KMS-11 (cell line): Measurements from ENCODE around the gene AGPAT2.

Source experiments
- H2AFZ ChIP-seq: fragments of 200-600 bp; sonication (generic); 2 replicates; pipeline ENCODE4 v1.6.1; 2016; ENCODE audit warnings: antibody characterized with exemption, mixed run types, low read depth
- H3K27ac ChIP-seq: fragments of 200-600 bp; sonication (generic); 2 replicates; pipeline ENCODE4 v1.6.1; 2016; ENCODE audit warnings: mild to moderate bottlenecking, mixed run types
- H3K27me3 ChIP-seq: fragments of 200-600 bp; sonication (generic); 2 replicates; pipeline ENCODE4 v1.6.1; 2017; ENCODE audit warnings: mild to moderate bottlenecking, low read depth, mixed run types, moderate library complexity; ENCODE audit not compliant: insufficient read depth
- H3K36me3 ChIP-seq: fragments of 200-600 bp; sonication (generic); 2 replicates; pipeline ENCODE4 v1.6.1; 2017; ENCODE audit warnings: mild to moderate bottlenecking, mixed run types; ENCODE audit not compliant: insufficient read depth
- H3K4me1 ChIP-seq: fragments of 200-600 bp; sonication (generic); 2 replicates; pipeline ENCODE4 v1.6.1; 2016; ENCODE audit warnings: mild to moderate bottlenecking, low read depth, mixed run types; ENCODE audit not compliant: poor library complexity, severe bottlenecking
- H3K4me2 ChIP-seq: fragments of 200-600 bp; sonication (generic); 2 replicates; pipeline ENCODE4 v1.7.0; 2016; ENCODE audit warnings: mild to moderate bottlenecking, mixed run types
- H3K4me3 ChIP-seq: fragments of 200-600 bp; sonication (generic); IDR thresholded peaks from 2 replicates; pipeline ENCODE4 v1.6.1; 2017; ENCODE audit warnings: low read depth, low read length, mixed read lengths; ENCODE audit not compliant: insufficient read depth
- H3K79me2 ChIP-seq: fragments of 200-600 bp; sonication (generic); 2 replicates; pipeline ENCODE4 v1.6.1; 2016; ENCODE audit warnings: low read depth, mixed run types; ENCODE audit not compliant: insufficient read depth
- H3K9ac ChIP-seq: fragments of 200-600 bp; sonication (generic); 2 replicates; pipeline ENCODE4 v1.6.1; 2016; ENCODE audit warnings: mild to moderate bottlenecking, mixed run types
- H4K20me1 ChIP-seq: fragments of 200-600 bp; sonication (generic); 2 replicates; pipeline ENCODE4 v1.6.1; 2016; ENCODE audit warnings: mild to moderate bottlenecking, mixed run types; ENCODE audit not compliant: insufficient read depth
- TF ChIP-seq, protein P1 (sequence below): fragments of 200-600 bp; sonication (generic); conservative IDR thresholded peaks from 2 replicates; pipeline ENCODE4 v1.6.1; 2017; ENCODE audit warnings: low read depth, mild to moderate bottlenecking, antibody characterized with exemption, low read length, moderate library complexity, mixed read lengths

AGPAT2 gene

DNA sequence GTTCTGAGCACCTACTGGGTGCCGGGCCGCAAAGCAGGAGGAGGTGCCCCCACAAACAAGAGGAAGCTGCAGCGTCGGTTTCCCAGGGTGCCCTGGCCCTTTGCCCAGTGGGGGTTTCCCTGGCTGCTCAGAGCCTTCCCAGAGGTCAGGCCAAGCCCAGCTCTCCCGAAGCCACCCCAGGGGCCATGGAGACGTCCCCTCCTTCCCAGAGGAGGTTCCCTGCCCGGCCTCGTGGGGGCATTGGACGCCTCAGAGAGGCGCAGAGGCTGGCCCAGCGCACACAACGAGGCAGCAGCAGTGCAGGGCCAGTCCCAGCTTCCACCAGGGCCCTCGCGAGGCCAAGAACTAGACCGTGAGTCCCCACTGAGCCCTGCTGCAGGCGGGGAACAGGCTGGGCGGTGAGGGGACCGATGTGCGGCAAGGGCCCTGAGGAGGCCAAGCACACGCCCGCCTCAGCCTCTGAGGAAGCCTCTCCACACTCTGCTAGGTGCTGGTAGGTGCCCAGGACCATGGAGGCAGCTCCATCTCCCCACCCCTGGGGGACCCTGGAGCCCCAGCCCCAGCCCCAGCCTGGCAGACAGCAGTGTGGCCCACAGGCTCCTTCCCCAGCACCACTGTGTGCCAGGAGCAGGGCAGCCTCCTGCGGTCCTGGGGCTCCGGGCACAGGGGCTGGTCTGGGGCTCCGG, 32.1 kb upstream of the AGPAT2 start:
- Histone ChIP-seq H3K4me1 (peaks cover 6% of the 10 kb centered on the region), H2AFZ (no peak overlapping the region), H3K9ac (no peak overlapping the region), H3K27ac (no peak overlapping the region), H3K27me3 (no peaks in the 10 kb centered on the region), H3K4me2 (no peak overlapping the region), H4K20me1 (peaks cover 6% of the 10 kb centered on the region), H3K4me3 (no peak overlapping the region), H3K79me2 (no peaks in the 10 kb centered on the region), H3K36me3 (no peaks in the 10 kb centered on the region)
- TF ChIP-seq, protein P1, sequence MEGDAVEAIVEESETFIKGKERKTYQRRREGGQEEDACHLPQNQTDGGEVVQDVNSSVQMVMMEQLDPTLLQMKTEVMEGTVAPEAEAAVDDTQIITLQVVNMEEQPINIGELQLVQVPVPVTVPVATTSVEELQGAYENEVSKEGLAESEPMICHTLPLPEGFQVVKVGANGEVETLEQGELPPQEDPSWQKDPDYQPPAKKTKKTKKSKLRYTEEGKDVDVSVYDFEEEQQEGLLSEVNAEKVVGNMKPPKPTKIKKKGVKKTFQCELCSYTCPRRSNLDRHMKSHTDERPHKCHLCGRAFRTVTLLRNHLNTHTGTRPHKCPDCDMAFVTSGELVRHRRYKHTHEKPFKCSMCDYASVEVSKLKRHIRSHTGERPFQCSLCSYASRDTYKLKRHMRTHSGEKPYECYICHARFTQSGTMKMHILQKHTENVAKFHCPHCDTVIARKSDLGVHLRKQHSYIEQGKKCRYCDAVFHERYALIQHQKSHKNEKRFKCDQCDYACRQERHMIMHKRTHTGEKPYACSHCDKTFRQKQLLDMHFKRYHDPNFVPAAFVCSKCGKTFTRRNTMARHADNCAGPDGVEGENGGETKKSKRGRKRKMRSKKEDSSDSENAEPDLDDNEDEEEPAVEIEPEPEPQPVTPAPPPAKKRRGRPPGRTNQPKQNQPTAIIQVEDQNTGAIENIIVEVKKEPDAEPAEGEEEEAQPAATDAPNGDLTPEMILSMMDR = no peak

DNA sequence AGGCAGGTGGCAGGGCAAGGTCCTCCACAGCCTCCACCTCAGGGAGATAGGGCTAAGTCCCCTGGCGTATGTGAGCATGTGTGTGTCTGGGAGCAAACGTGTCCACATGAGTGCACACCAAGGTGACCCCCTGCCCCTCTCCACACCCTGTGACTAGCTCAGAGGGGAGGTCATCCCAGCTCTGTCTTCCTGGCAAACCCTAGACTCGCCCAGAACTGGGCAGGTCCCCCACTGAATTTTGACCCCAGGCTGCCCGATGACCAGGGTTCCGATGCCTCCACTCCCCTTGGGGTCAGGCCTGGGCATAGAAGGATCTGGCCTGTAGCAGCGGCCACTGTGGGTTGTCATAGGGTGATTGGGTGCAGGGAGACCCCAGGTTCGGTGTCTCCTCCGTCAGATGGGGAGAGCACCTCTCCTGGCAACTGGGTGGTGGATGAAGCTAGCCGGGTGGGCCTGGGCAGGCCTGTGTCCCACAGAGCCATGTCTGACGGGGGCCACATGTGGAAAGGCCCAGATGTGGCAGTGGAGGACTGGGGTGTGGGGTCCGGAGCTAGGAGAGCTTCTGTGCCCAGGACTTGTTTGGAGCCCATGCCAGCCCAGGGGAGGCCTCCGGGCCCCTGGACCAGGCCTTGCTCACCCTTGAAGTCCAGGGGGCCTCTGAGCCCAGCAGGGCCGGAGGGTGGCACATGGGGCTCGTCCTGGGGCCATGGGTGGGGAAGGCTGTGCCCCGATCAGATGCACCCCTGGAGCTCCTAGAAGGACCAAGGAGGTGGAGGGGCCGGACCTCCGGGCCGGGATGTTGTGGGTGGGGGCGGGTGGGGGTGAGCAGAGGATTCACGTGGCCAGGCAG, 31.3 kb upstream of the AGPAT2 start:
- Histone ChIP-seq H3K36me3 (no peaks in the 10 kb centered on the region), H4K20me1 (0 out of 2 replicates have a peak, but pooled peaks cover under 1% of the 10 kb centered on the region), H3K4me3 (no peak overlapping the region), H3K4me1 (peaks cover 12% of the 10 kb centered on the region), H3K27me3 (no peaks in the 10 kb centered on the region), H3K9ac (no peak overlapping the region), H3K27ac (no peak overlapping the region), H3K4me2 (no peak overlapping the region), H2AFZ (no peak overlapping the region), H3K79me2 (no peaks in the 10 kb centered on the region)
- TF ChIP-seq, protein P1 = no peak

DNA sequence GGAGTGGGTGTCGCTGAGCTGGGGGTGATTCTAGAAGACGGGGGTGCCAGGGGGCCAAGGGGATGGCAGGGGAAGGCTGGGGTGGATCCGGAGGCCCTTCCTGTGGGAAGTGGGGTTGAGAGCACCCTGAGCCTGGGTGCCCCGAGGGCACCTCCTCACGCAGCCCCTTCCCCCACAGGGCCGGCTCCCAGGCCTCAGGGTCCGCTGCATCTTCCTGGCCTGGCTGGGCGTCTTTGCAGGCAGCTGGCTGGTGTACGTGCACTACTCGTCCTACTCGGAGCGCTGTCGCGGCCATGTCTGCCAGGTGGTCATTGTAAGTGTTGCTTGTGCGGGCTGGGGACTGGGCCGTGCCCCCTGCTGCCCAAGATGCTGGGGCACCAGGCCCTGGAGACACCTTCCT, 30.1 kb upstream of the AGPAT2 start:
- no peak overlapping the region for H3K27ac ChIP-seq
- peaks cover 12% of the 10 kb centered on the region for H3K4me1 ChIP-seq
- H3K36me3 ChIP-seq = no peaks in the 10 kb centered on the region
- H2AFZ ChIP-seq = no peak overlapping the region
- no peaks in the 10 kb centered on the region for H3K79me2 ChIP-seq
- H3K4me2 ChIP-seq = no peak overlapping the region
- TF ChIP-seq, protein P1 = no peak
- no peaks in the 10 kb centered on the region for H4K20me1 ChIP-seq
- no peaks in the 10 kb centered on the region for H3K27me3 ChIP-seq
- H3K9ac ChIP-seq = no peak overlapping the region
- no peak overlapping the region for H3K4me3 ChIP-seq

DNA sequence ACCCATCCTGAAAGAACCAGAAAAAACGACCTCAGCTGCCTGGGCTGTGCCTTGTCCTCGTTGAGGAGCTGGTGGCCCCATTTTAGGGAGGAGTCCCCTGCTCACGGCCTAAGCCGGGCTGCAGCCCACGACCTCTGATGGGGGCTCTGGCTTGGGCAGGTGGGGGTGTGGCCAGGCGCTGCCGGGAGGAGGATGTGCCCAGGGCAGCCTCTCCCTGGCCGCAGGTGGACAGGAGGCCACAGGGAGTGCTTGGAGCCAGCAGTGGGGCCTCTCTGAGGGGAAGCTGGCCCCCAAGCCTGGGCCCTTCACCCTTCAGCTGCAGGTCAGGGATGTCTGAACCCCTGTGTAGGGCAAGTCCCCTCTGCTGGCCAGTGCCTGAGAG, 27.6 kb upstream of the AGPAT2 start:
- TF ChIP-seq, protein P1 = no peak
- no peak overlapping the region for H3K4me2 ChIP-seq
- no peak overlapping the region for H3K9ac ChIP-seq

More for the DNA sequence above, 27.6 kb upstream of the AGPAT2 start:
- Histone ChIP-seq H3K4me1 (peaks cover 17% of the 10 kb centered on the region), H3K27me3 (no peaks in the 10 kb centered on the region), H2AFZ (no peak overlapping the region), H3K36me3 (no peaks in the 10 kb centered on the region), H4K20me1 (no peaks in the 10 kb centered on the region), H3K79me2 (no peaks in the 10 kb centered on the region), H3K27ac (no peak overlapping the region), H3K4me3 (no peak overlapping the region)
